ENCODE results near the gene SPATA2.

Gene SPATA2

GRCh38 chr20:49894073-49894470 lies 21.3 kb downstream of the SPATA2 start:
- TF ChIP-seq ZFX (IDR thresholded peaks at IDR 0.05), result no peak
- no peak for TF ChIP-seq CTCF (conservative IDR thresholded peaks at IDR 0.05)
- H3K27ac ChIP-seq, result peak overlapping the region; percentile 80

GRCh38 chr20:49893242-49894072 lies 21.9 kb downstream of the SPATA2 start:
- H3K27ac ChIP-seq, result peak overlapping the region; percentile 80; the same call in 1 of the 2 replicates

GRCh38 chr20:49892817-49893216 lies 22.5 kb downstream of the SPATA2 start:
- H3K27ac ChIP-seq, result peak overlapping the region; percentile 80; the same call in 1 of the 2 replicates
- TF ChIP-seq CTCF (conservative IDR thresholded peaks at IDR 0.05) (no peak), ZFX (IDR thresholded peaks at IDR 0.05) (no peak)

More at GRCh38 chr20:49893242-49894072, 21.9 kb downstream of the SPATA2 start:
- TF ChIP-seq ZFX (IDR thresholded peaks at IDR 0.05) (no peak), CTCF (conservative IDR thresholded peaks at IDR 0.05) (no peak)

GRCh38 chr20:49892260-49892659 lies 23.1 kb downstream of the SPATA2 start:
- peak overlapping the region; percentile 80; the same call in 1 of the 2 replicates for H3K27ac ChIP-seq
- TF ChIP-seq ZFX (IDR thresholded peaks at IDR 0.05), result no peak

- no peak for TF ChIP-seq ZFX (IDR thresholded peaks at IDR 0.05)
- TF ChIP-seq CTCF (conservative IDR thresholded peaks at IDR 0.05), result no peak
- no peak overlapping the region; the same call in 1 of the 2 replicates for H3K27ac ChIP-seq
These were observed 23.7 kb downstream of the SPATA2 start for GRCh38 chr20:49891476-49892110.

- peak overlapping the region; percentile 49; the same call in 1 of the 2 replicates for H3K27ac ChIP-seq
- TF ChIP-seq ZFX (IDR thresholded peaks at IDR 0.05), result no peak
- no peak for TF ChIP-seq CTCF (conservative IDR thresholded peaks at IDR 0.05)
These were observed 24.6 kb downstream of the SPATA2 start for GRCh38 chr20:49890471-49891361.

GRCh38 chr20:49889935-49890333 lies 25.4 kb downstream of the SPATA2 start:
- TF ChIP-seq ZFX (IDR thresholded peaks at IDR 0.05) (no peak), CTCF (conservative IDR thresholded peaks at IDR 0.05) (no peak; the same call in 1 of the 2 replicates)
- peak overlapping the region; percentile 49 for H3K27ac ChIP-seq

Data from C4-2B (cell line).